CD4-positive, alpha-beta T cell treated with Interleukin-15 for 1 hour (primary cell): ENCODE measurements around the gene PSMB7.
"Not testable (repeated sequence)": the region's sequence is repeated elsewhere in the genome, so short reads cannot be mapped to it uniquely, and the experiment has no call there.

Source experiments
- DNase-seq: peaks from one replicate; pipeline ENCODE4 v3.0.0-alpha.2; 2020

The PSMB7 gene

DNA sequence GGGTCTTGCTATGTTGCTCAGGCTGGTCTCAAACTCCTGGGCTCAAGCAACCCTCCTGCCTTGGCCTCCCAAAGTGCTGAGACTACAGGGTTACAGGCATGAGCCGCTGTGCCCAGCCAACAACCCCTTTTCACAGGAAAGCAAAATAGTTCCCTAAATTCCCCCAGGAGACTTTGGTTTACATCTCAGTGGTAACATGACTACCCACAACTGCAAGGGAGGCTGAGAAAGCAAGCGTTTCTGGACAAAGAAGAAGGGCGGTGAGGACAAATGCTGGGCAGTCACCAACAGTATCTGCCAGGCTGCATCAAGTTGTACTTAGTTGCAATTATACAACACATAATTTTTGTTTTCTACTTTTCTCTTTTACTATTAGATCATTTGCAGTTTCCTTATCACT is 27.6 kb upstream of the PSMB7 start:
- DNase-seq, result no peak

DNA sequence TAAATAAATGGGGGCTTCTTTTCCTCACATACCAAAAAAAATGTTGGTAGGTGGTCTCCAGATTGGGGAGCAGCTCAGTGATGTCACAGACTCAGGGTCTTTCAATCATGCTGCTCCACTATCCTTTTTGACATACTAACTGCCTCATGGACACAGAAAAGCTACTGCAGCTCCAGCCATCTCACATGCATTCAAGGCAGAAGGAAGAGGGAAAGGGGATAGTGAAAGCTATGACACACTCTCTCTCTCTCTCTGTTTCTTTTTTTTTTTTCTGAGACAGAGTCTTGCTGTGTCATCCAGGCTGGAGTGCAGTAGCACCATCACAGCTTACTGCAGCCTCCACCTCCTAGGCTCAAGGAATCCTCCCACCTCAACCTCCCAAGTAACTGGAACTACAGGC is 27.1 kb upstream of the PSMB7 start:
- DNase-seq, result no peak

DNA sequence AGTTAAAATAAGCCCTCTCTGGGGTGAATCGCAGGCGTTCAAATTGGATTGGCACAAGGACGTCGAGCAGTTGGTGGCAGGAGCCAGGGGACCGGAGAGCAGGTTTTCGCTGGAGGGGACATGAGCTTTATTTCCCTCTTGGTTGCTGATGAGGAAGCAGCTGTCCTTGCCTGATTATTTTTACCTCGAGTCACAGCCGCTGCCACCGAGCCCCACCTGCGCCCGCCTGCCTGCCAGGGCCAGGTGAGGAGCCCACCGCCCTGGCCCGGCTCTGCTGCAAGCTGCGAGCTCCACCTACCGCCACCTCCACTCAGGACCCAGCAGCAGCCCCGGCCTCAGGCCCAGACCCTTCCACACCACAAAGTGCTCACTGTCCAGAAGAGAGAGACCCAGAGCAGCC is 26.0 kb upstream of the PSMB7 start:
- DNase-seq, result no peak

DNA sequence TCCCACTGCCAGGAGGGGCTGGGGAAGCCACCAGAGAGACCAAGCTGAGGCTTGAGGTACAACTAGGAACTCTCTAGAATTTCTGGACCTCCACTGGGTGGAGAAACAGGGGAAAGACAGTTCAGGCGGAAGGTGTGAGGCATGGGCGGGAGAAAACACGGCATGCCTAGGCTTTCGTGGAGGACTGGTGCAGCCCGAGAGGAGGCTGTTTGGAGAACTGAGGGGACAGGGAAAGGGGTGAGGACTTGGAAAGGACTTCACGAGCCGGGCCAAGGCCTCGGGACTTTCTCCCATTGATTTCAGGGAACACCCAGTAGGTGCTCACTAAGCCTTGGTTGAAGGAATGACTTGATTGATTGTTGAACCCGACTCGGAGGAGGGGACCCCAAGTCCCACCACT is 25.5 kb upstream of the PSMB7 start:
- no peak for DNase-seq

DNA sequence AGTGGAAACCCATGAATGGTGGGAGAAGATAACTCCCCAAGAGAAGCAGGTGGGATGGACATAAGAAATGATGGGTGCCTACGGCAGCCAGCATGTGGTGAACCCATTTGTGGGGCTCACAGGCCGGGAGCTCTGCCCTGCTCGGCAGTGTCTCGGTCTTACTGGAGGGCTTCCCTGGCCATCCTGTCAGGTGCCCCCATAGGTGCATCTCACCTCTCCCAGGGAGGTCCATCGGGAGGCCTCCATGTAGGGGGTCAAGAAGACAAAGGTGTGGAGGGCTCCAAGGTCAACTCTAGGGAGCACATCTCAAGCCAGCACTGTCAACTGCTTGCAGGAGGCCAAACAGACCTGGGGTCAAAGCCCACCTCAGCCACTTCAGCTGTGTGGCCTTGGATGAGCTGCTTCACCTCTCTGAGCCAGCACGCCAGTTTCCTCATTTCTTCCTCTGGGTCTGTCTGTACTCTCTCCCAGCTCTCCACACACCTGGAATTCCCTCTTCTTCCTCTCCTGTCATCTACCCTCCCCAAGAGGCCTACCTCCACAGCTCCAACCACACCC is 24.5 kb upstream of the PSMB7 start:
- DNase-seq, result no peak

DNA sequence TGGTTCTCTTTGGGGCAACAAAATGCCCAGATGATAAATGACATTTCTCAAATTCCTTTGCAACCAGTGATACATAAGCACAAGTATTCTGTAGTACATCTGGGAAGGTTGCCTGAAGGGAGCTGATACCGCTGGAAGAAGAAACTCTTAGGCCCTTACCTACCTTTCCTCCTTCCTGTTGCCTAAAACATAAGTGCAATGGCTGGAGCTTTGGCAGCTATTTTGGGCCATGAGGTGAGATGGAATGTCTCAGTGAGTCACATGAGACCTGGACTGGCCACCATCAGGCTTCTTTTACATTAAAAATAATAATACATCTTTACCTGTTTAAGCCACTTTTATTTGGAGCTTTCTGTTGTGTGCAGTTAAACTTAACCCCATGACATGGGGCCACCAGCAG is 23.8 kb upstream of the PSMB7 start:
- no peak for DNase-seq

DNA sequence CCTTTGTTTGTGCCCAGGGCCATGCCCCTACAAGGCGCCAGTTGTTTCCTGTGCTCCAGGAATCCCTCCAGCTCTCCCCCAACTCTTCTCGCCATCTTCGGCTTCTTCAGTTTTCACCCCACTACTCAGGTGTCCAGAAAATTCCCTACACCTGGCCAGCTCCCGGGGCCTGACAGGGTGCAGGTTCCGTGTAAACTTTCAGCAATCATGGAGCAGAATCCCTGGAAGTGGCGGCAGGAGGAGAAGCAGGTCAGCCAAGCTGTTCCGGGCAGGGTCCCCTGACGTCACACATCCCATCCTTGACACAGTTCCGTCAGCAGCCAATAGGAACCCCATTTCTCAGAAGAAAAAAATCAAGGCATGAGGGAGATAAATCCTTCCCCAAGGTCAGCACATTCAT is 22.8 kb upstream of the PSMB7 start:
- DNase-seq, result no peak

DNA sequence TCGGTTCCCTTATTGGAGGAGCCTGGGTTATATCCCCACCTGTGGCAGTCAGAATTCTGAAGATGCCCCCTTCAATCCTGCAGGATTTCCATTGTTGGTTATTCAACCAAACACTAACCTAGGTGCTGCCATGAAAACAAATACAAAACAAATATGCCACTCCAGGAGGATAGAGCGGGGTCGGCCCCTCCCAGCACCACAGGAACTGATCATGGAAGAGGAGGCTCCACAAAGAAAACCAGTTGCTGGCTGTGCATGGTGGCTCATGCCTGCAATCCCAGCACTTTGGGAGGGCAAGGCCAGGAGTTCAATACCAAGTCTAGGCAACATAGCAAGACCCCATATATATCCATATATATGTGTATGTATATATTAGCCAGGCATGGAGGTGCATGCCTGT is 21.8 kb upstream of the PSMB7 start:
- no peak for DNase-seq

DNA sequence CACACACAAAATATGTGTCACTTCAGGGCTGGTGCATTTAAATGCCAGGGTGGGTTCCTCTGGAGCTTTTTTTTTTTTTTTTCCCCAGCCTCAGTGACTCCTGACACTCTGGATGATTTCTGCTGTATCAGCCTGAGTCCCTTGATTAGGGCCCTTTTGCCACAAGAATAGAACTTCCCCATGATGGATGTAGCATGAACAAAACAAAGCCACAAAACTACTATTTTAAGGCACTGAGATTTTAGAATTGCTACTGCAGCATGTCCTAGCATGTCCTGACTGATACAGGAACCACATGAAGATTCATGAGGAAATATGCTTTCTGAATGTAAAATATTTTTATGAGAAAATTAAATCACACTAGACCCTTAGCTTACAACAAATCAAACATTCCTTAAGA is 21.1 kb upstream of the PSMB7 start:
- no peak for DNase-seq

DNA sequence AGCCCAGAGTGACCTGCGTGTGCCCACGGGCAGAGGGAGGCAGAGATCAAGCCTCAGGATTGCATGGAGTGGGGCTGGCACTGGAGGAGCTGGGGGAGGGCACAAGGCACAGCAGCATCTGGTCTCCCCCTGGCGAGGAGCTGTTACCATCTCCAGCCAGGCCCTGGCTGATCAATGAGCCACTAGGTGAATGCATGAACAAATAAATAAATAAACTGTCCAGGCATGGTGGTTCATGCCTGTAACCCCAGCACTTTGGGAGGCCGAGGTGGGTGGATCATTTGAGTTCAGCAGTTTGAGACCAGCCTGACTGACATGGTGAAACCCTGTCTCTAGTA is 14.3 kb upstream of the PSMB7 start:
- DNase-seq, result no peak

DNA sequence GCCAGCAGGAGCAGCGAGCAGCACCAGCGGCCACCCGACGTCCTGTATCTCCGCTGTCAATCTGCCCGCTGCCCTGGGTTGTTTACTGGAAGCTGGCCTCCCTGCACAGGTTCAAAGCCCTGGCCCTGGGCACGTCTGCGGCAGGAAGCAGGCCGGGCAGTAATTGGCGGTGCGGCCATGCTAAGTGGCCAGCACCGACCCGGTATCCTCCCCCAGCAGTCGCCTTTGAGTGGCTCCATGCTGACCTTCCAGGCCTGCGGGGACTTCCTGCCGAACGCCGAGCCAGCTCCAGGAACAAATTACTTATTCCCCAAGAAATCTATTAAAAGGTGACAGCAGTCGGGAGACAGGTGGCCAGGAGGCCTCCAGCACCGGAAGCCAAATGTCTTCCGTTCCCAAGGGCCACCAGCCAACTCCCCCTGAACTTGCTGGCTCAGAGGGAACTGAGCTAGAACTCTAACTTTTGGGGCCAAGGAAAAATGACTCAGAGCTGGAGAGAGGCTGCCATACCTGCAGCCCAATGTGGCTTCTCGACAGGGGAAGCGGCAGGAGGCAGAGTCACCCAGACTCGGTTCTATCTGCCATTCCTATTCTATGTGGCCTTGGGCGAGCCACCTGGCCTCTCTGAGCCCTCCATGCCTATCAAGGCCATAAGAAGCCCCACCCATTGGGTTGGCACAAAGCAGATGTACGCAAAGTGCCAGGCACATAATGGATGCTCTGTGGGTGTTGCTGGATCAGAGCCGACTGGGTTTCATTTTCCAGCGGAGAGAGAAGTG is 13.7 kb upstream of the PSMB7 start:
- no peak for DNase-seq

DNA sequence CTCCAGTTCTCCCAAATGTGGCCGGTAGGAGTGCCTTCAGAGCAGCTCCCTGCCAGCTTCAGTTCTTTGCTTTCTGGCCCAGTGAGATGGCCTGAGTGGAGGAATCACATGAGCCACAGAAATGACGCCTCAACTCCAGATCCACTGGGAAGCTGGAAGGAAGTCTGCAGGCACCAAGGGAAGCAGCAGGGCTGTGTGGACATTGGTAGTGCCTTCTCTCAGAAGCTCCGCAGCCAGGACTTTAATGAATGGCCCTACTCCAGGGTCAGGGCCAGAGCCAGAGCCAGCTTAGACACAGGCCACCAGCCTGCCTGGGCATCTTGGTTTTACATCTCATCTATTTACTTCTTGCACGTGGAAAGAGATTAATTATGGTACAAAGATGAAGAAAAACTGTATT is 12.0 kb upstream of the PSMB7 start:
- DNase-seq, result no peak

DNA sequence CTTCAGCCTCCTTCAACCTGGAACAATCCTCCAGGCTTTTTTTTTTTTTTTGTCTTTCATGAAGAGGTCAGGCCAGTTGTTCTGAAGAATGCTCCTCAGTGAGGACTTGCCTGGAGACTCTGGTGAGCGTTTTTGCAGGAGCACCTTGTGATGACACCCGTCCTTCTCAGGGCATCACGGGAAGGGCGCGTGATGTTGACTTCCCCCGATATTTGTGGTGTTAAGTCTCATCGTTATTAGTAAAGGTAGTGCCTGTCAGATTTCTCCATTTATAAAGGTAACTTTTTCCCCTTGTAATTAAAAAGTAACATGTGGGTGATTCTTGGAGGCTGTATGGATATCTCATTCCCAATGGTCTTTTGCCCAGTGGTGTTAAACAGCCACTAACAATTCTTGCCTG is 11.1 kb upstream of the PSMB7 start:
- DNase-seq, result no peak

DNA sequence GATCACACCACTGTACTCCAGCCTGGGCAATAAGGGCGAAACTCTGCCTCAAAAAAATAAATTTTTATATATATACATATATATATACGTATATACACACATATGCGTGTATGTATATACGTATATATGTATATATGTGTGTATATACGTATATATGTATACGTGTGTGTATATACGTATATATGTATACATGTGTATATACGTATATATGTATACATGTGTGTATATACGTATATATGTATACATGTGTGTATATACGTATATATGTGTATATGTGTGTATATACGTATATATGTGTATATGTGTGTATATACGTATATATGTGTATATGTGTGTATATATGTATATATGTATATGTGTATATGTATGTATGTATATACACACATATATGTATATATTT is 10.5 kb upstream of the PSMB7 start:
- not testable (repeated sequence) for DNase-seq

DNA sequence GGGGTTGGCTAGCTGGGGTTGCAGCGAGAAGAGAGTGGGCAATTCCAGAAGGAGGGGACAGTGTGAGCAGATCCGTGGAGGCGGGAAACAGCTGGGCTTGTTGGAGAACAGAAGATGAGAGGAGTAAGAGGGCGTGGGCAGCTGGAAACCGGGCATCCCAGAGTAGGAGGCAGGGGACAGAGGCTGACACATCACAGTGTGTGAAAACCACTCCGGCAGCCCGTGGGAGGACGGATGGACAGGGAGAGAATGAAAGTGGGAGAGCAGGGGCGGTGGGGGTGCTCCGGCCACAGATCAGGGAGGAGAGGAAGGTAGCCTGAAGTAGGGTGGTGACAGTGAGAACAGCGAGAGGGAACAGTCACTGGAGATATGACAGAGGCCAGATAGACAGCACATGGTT is 8.3 kb upstream of the PSMB7 start:
- DNase-seq, result no peak

DNA sequence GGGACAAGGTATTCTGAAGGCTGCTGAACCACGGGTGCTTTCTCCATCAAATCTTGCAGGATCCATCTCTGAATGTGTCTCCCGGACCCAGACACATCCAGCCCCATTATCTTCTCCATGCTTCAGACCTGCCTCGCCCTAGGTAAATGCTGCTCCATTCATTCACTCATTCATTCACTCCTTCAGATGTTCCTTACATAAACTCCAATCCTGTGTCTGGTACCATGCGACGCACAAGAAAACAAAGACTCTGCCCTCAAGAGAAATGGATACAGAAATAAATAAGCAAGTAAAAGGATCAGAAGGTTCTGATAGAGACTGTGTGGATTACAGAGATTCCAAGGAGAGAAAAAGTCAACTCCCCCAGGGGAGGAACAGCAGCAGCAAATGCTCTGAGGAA is 7.9 kb upstream of the PSMB7 start:
- no peak for DNase-seq

DNA sequence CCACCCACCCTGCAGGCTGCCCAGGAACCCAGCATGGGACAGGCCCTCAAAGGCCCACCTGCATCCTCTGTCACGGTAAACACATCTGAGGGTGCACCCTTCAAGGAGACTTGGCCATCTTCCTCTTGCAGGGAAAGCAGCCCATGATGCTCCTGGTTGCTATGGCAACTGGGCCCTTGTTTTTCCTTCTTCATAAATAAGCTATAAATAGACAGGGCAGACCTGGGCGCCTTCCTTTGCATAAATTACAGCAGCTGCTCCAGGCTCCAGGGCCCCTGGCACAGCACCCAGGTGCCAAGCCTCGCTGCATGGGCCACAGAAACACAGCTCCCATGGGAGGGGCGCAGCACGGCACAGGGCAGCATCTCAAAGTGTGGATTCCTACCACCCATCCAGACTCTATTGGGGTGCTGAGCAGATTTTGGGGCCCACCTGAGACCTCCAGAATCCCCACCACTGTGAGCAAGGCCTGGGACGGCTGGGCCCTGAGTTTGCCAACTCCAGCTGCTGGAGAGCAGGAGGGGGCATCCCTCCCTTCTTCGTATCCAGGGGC is 5.8 kb upstream of the PSMB7 start:
- DNase-seq, result no peak

DNA sequence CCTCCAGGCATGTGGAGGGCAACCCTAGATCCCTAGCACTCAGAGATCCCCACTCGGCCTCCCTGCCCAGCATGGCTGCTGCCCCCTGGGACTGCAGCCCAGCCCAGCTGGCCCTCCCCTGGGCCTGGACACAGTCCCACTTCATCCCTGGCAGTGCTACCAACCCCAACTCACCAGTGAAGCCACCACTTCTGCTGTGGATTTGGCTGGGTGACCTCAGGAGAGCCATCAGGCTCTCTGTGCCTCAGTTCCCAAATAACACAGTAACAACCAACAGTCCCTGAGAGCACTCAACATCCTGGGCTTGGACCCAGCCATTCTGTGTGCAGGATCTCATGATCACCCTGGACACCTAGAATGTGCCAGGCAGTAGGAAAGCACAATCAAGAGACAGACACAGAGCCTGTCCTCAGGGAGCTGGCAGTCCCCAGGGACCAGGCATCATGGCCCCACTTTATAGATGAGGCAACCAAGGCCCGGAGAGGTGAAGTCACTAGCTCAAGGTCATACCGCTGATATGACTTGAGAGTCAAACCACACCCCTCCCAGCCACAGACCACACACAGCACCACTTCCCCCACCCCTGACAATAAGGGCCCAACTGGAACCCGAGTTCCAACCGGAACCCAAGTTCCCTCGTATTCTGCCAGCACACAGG is 4.7 kb upstream of the PSMB7 start:
- DNase-seq, result no peak

DNA sequence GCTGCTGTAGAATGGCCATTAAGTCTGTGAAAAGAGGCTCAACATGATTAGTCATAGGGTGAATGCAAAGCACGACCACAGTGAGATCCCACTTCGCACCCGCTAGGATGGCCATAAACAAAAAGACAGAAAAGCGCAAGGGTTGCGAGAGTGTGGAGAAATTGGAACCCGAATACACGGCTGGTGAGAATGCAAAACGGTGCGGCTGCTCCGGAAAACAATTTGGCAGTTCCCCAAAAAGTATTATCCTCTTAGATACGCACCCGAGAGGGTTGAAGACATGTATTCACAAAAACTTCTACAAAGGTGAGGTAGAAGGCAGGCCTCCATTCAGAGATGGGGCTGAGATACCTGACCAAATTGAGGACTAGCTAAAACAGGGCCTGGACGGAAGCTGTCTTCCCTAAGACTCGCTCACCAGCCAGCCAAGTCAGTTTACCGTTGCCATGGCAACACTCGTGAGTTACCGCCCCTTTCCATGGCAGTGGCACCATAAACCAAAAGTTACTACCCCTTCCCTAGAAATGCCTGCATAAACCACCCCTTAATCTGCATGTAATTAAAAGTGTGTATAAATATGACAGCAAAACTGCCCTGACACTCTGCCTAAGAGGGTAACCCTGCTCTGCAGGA is 726 bp upstream of the PSMB7 start:
- DNase-seq, result no peak

DNA sequence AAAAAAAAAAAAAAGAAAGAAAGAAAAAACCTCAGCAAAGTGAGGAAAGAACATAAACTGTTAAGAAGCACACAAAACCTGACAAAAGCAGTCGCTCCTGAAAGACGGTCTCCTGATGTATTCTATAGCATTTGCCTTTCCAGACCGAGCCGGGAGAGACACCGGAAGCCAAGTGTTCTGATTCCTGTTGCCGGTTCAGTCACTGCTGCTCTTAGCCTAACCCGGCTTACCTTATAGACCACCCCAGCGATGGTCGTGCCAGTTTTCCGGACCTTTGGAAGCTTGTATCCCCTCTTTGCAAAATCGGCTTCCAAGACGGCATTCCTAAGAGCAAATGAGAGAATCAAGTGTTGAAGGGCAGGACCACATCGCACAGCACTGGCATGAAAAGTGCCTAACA is 630 bp downstream of the PSMB7 start:
- DNase-seq, result no peak

DNA sequence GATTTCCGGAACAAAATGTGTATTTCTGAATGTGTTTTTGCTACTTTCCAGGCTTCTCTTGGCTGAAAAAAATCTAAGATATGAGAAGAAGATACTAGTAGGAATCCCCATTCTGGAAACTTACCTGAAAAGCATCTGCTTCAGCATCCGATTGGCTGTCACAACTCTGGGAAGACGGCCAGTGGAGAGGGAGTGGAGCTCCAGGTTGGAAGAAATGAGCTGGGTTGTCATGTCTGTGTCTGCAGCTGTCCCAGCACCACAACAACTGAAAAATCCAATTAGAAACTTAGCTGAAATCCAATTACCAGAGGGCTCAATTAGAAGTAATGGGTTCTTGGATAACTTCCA is 3.0 kb downstream of the PSMB7 start:
- no peak for DNase-seq

DNA sequence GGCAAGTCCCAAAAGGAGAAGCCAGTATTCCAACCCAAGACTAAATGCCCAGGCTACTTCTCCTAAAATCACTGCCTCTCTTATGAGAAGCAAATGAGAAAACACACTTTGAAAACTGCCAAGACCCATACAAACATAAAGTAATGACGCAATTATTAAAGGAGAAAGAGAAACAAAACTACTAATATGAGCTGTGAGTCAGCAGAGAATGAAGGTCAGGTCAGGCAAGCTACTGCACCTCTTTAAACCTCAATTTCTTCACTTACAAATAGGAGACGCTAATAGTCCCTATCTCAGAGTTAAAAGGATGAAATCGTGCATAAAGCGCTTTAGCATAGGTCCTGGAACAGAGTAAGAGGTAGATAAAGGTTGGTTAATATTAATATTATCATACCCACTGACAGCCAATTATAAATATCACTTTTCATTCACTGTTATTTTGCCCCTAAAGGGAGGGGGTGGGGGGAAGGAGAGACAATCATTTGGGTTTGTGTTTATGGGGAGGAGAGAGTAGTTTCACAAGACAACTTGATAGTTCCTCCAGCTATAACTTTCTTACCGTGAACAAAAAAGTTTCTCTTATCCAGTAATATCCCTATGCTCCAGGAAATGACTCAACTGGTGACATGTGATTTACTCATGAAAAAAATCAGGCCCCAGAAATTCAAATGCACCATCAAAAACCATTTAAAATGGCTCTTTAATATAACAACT is 3.6 kb downstream of the PSMB7 start:
- DNase-seq, result no peak

DNA sequence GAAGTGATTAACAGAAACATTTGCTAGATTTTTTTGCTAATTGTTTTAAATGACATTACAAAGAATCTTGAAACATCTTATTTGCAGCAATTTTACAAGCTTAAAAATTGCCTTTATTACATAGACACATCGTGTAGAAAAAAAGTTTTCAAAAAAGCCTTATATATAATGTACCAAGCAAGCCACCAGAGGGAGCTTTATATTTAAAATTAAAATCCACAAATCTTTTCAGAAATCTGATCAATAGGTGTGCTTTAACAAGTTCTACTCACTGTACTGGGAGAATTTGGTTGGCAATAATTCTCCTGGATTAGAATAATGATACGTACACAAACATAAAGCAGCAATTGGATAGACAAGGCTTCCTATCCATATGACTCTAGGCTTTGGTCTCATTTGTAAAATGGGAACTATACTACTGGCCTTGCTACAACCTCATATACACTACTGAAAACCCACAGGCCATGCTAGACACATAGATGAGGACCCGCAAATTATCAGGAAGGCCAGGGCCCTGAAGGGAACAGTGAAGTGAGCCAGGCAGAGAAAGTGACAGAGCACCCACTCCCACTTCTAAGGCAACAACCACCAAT is 4.8 kb downstream of the PSMB7 start:
- DNase-seq, result no peak
